8988T (cell line): ENCODE data around the gene ABCB9.

Experiments used
- DNase-seq: peaks from one replicate; pipeline ENCODE4 v3.0.0; 2011

ABCB9 gene

DNA sequence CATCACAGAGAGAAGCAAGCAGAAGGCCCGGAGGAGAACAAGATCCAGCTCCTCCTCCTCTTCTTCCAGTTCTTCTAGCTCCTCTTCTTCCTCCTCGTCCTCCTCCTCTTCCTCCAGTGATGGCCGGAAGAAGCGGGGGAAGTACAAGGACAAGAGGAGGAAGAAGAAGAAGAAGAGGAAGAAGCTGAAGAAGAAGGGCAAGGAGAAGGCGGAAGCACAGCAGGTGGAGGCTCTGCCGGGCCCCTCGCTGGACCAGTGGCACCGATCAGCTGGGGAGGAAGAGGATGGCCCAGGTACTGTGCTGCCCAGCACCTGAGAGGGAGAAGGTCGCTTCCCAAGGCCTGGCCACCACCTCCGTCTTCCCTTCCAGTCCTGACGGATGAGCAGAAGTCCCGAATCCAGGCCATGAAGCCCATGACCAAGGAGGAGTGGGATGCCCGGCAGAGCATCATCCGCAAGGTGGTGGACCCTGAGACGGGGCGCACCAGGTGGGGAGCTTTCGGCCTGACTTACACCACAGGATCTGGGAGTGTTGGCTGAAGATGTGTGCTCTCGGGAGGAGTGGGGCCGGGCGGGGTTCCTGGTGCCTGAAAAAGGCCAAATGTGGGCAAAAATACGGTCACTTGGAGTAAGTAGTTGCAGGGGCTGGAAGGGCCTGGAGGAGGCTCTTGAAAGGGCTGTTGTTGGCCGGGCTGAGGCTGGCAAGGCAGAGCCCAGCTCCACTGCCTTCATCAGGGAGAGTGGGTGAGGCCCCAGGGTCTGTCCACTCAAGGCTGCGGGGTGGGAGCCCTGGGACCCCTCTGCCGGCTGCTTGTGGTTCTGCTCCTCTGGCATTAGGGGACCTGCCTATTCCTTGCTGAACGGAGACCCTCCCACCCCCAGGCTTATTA lies 15.6 kb upstream of the ABCB9 start:
- no peak for DNase-seq

DNA sequence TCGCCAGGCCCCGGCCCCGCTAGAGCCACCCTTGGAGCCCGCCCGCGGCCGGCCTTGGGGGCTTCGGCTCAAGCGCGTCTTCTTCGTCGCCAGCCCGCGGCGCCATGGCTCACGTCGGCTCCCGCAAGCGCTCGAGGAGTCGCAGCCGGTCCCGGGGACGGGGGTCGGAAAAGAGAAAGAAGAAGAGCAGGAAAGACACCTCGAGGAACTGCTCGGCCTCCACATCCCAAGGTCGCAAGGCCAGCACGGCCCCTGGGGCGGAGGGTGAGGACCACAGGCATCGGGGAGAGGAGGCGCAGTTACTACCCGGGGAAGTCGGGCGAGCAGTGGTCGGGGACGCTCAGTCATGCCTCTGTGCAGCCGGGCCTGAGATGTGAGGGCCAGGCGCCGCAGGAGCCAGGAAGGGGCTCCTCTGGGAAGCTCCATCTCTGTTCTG lies 14.8 kb upstream of the ABCB9 start:
- DNase-seq, result no peak

DNA sequence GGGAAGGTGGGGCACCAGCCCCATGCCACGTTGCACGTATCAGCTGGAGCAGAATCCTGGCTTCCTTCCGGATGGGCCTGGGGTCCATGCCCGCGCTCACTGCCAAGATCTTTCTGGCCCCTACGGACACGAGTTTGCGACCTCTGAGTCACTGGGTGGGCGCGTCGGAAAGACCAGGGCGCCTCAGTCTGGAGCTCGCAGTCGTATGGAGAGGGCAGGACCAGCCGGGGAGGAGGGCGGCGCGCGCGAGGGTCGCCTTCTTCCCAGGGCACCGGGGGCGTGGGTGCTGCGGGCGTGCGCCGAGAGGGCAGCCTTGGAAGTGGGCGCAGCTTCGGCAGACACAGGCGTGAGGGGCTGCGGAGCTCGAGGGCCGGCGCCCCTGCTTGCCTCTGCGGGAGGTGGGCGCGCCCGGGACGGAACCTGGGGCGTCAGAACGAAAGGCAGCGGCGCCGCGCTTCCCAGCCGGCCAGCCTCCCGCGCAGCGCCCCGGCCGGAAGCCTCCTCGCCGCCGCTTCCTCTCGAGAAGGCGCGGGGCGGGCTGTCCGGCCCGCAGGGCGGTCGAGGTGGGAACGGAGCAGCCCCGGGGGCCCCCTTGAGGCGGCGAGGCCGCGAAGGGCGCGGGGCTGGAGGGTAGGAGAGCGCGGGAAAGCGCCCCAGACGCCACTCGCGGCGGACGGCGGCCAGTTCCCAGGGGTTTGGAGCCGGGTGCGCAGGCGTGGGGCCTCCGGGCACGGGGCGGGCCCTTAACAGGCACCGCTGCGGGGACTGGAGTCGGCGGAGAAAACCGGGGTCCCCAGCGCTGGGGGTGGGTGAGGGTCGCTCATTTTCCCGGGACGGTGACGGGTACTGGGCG lies 14.1 kb upstream of the ABCB9 start, which contains the start of gene ARL6IP4:
ARL6IP4 (plus strand) TSS at position 499 of the 853 bp plus-strand sequence. CDS start 459 bp downstream, outside the sequence.
- DNase-seq, result peak; percentile 97

DNA sequence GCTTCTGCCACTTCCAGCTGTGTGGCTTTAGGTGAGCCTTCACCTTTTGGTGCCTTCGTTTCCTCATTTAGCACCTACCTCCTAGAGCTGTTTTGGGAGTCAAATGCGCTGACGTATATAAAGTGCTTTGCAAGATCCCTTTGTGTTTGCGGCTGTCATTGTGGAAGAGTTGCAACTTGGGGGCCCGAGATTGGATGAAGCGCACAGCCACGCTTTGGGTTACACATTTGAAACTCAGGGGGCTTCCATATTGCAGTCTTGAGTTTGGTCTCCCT lies 13.6 kb upstream of the ABCB9 start:
- DNase-seq, result no peak

DNA sequence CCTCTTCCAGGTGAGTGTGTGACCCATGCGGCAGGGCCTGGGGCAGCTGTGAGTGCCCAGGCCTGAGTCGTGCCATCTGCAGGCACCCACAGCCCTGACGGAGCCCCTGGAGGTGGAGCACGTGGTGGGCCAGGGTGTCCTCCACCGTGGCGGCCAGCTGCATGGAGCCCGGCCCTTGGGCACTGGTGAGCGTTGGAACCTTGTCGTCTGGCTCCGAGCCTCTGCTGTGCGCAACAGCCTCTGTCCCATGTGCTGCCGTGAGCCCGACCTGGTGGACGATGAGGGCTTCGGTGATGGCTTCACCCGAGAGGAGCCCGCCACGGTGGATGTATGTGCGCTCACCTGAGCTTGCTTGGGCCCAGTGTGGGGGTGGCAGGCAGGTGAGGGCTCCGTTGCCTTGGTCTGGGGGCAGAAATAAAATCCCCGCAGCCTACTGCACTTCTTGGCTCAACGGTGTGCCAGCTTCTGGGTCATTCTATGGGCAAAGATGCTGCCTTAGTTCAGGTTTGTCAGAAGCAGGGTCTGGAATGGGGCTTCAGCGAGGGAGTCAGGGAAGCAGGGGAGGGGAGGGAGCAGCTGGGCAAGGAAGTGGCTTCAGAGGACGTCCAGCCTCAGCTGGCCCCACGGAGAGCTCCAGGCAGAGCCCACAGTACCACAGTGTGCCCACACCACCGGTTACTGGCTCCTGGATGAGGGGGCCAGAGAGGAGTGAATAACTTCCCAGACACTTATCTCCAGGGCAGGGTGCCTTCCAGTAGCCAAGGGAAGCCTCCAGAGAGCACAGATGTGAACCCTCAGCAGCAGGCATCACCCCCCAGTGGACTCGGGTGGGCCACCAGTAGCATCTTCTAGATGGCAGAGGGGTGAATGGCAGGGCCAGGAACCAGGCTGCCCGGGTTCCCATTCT lies 13.0 kb upstream of the ABCB9 start:
- no peak for DNase-seq

DNA sequence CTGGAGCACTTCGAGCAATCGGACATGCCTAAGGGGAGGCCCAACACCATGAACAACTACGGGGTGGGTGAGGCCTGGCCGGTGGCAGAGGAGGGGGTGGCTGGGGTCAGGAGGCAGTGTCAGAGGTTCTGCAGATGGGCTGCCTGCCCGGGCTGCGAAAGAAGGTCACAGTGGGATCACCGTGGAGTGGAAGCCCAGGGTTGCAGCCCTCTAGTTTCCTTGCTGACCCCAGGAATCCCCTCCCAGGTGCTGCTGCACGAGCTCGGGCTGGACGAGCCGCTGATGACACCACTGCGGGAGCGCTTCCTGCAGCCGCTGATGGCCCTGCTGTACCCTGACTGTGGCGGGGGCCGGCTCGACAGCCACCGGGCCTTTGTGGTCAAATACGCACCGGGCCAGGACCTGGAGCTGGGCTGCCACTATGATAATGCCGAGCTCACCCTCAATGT lies 12.3 kb upstream of the ABCB9 start:
- DNase-seq, result no peak

DNA sequence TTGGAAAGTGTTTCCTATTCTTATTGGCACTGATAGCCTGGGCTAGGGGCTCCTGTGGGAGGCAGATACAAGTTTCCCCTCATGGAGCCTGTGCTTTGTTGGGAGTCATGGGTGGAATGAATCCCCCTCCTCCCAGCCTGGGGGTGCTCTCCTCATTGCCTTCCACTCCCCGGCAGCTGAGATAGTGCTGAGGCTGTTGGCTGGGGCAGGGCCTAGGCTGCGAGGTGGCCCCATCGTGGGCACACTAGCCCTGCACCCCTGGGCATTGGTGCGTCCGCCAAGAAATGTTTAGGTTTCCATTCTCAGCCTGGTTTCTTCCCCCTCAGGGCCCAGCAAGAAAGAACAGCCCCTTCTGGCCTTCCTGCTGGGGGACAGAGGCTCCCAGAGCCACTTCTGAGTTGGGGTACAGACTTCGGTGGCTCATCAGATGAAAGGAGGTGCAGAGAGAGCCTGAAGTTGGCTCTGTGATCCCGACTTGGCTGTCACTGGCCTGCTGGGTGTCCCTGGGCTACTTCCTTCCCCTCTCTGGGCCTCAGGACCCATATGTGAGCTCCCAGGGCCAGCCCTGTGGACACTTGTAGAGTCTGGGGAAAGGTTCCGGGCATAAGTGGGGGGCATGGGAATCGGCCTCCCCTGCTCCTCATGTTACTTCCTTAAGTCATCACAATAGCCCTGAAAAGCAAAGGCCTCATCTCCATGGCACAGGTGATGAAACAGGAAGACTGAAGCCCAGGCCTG lies 11.6 kb upstream of the ABCB9 start:
- DNase-seq, result no peak

DNA sequence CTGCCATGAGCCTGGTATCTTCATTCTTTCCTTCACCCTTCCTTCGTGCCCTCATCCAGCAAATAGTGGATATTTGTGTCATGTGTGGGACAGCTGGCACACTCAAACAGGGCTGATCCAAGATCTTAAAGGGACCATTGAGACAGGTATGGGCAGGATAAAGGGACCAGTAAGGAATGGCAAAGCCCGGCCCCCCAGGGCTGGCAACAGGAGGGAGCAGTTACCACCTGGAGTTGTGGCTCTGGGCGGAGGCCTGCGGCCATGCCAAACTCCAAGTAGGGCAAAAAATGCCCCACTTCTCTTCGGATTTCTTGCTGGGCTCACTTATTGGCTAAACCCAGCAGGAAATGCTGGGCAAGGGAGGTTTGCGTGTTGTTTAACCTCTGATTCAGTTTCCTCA lies 10.9 kb upstream of the ABCB9 start:
- DNase-seq, result no peak

DNA sequence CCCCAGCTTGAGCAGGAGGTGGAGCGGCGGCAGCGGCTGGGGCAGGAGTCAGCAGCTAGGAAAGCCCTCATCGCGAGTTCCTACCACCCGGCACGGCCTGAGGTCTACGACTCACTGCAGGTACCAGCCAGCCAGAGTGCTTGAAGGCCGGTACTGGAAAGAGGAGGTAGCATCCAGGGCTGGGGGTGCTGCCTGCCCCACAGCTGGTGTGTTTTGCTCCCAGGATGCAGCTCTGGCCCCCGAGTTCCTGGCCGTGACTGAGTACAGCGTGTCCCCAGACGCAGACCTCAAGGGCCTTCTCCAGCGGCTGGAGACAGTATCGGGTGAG lies 10.3 kb upstream of the ABCB9 start:
- no peak for DNase-seq

DNA sequence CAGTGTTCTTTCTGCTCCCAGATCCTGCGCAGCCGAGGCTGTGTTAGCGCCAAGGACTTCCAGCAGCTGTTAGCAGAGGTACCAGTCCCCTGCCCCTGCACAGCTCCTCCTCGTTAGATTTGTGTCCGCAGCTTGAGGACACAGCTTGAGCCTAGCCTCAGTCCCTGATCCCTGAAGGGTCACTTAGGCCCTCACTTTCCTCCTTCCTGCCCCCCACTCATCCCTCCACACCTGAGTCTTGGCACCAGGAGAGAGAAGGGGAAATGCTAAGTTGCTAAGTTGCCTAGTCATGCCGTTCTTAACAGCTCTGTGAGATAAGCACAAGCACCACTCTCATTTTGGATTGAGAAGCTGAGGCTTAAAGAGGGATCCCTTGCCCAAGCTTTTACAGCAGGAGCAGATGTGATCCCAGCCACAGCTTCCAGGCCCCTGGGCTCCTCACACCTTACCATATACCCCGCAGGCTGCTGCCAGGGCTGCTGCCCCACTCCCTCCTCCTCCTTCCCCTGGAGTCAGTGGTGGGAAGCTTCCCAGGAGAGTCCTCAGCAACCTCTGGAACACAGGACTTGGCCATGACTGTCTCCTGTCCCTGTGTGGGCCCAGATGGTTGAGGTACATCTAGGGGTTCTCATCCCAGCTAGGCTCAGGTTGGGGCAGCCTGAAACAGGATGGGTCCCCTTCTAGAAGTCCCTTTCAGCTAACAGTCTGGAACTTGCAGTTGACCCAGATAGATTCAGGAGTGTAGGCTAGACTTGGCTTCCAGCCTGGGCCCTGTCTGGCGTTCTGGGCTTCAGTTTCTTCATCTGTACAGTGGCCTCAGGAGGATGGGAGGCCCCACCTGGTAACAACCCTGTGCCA lies 9.8 kb upstream of the ABCB9 start:
- no peak for DNase-seq

DNA sequence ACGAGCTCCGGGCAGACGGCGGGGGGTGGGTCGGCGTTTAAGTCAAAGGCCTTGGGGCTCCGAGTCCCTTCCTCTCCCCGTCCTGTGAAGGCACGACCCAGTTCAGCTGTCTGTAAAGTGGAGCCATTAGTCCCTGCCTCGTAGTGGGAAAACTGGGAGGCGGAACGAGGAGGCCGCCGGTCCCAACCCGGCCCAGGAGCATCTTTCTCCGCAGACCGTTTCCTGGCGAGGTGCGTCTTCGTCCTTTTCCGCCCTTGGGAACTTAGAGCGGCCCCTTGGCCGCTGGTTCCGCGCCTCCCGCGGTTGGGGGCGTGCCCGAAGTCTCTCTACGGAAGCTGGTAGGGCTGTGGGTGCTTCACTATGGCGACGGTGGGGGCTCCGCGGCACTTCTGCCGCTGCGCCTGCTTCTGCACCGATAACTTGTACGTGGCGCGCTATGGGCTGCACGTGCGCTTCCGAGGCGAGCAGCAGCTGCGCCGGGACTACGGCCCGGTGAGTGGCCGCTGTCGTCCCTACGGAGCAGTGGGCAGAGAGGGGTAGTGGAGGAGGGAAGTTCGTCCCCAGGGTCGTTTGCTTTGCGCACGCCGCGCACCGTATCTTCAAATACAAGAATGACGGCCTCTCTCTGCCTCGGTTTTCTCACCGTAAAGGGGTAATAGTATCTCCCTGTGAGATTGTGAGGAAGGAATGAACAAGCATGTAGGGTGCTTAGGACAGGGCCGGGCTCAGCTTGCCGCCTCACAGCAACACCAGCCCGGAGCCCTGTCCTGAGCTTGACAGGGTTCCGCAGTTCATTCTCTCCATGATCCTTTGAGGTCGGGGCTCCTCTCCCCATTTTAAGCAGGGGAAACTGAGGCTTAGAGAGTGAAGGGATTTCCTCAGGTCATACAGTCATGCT lies 8.9 kb upstream of the ABCB9 start, which contains the start of gene OGFOD2:
OGFOD2 (plus strand) TSS at position 353 of the 898 bp plus-strand sequence; CDS start at position 361, 8 bp downstream.
- peak; percentile 85 for DNase-seq

DNA sequence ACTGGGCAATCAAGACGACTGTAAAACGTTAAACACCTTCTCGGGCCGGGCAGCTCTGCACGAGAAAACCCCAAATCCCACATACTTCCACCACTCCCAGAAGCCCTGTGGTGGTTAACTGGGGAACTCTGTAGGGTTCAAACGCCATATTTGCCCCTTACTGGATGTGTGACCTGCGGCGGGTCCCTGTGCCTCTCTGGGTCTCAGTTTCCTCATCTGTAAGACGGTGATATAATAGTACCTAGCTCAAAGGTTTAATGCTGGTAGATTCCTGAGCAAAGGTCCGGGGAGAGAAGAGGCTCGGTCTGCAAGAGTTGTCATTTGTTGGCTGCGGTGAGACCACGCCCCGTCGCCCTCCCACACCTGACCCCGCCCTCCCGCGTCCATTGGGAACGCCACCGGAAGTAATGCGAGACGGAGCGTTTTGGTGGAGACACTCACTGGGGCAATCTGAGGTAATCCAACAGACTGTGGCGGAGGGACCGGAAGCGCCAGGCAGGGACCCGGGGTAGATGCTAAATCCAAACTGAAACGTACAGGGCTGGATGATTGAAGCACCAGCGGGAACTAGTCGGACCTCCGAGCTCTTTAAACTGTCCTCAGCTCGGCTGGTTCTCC lies 8.1 kb upstream of the ABCB9 start:
- DNase-seq, result peak; percentile 78

DNA sequence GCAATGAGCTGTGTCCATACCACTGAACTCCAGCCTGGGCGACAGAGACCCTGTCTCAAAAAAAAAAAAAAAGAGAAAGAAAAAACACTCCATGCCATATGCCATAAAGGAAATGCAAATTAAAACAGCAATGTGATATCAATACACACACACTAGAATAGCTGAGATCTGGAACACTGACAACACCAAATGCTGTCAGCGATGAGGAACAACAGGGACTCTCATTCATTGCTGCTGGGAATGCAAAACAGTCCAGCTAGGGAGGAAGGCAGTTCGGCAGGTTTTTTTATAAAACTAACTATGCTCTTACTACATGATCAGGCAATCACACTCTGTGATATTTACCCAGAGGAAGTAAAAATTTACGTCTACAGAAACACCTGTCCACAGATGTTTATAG lies 3.4 kb upstream of the ABCB9 start:
- no peak for DNase-seq

DNA sequence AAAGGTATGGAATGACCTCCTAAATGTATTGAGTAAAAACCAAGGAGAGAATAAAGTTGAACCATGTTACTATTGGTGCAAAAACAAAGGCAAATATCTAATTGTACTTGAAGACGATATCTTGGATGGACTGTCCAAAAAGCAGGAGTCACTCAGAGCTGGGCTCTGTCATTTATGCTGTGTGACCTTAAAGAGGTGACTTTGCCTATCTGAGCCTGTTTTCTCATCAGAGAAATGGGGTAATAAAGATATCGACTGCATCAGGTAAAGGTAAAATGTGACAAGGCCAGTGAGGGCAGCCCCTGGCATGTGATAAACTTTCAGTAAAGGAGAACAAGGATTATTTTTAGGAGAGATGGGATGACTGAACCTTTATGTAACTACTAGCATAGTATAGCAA lies 1.8 kb upstream of the ABCB9 start:
- no peak for DNase-seq

DNA sequence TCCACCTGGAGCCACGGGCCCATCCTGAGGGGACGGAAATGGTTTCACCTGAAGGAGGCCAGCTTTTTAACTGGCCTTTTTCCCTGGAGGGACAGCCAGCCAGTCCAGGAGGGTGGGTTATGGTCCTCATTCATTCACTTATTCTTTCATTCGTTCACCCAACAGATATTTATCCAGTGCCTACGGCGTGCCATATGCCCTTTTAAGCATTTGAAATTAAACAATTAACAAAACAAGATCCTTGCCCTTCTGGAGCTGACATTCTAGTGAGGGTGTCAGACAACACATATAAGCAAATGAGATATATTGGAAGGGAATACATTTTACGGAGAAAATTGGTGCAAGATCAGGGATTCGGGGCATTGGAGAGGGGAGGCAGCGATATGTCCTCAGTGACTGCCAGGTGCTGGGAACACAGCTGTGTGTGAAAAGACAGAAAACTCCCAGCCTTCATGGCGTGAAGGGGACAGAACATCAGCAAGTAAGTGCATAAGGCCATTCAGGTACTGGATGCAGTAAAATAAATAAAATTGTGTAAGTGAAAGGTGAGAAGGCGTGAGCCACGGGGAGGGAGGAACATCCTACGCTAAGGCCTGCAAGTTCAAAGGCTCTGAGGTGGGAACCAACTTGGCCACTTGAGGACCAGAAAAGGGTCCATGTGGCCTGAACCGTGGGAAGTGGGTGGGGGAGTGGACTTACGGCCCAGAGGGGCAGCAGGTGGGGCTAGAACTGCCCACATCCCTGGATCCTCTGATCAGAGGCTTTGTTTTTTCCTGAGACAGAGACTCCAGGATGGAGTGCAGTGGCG lies 684 bp upstream of the ABCB9 start:
- no peak for DNase-seq

DNA sequence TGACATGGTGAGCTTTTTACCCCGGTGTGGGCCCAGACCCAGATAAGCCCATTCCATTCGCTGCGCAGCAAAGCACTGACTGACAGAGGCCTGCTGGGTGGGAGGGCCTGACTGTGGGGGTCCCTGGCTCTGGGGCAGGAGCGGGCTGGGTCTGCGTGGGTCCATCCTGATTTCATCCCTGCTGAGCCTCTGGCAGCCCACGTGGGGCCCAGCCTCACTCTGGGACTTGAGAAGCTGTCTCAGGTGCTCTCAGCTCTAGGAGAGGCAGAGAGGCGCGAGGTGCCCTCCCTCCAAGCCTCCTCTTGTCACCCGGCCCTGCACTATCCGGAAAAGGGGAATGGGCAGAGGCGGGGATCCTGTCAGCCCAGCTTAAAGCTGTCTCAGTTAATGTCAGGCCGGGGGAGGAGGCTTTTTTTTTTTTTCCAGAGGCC lies 927 bp downstream of the ABCB9 start:
- peak; percentile 40 for DNase-seq

DNA sequence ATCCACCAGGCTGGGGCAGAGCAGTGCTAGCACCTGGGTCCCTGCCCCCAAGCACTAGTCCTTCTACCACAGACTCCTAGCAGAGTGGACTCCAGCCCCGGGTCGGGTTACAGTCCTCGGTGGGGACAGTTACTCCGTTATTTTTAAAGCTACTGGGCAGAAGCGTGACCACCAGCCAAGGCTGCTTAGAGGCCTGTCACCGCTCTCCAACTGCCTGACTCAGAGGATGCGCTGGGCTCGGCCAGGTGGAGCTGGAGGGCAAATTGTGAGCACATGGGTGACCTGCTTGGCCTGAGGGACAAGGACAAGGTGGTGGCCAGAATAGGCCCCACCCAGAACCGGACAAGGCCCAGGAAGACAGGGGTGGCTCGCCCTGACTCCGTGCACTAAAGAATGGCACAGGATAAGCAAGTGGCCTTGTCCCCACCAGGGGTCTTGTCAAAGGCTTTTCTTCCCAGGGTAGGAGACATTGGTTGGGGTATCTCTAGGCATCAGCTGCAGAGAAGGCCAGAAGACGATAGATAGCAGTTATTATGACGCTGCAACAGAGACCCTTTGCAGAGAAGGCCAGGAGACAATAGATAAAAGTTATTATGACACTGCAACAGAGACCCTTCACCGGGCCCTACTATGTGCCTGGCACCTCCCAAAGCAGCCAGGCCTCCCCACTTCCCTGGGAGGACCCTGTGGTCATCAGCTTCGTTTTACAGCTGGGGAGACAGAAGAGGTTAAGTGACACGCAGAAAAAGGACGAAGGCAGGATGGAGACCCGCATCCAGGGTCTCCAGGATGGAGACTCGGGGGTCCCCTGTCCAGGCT lies 1.6 kb downstream of the ABCB9 start:
- peak; percentile 27 for DNase-seq

DNA sequence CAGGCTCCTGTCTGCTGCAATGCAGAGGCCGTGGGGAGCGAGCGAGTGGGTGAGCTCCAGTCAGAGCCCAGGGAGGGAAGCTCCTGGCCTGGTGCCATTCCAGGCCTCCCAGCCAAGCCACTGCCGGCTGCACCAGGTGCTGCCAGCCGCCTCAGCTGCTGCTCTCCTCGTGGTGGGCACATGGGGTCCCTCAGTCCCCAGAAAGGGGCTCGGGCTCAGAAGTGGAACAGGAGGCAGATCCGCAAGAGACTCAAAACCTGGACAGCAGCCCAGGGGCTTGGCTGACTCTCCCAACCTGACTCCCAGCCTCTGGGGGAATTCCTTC lies 2.4 kb downstream of the ABCB9 start:
- peak; percentile 60 for DNase-seq
